Fibroblast of the conjunctiva (primary cell): Measurements from ENCODE around the gene CNIH1.
"Not testable (repeated sequence)": the region's sequence is repeated elsewhere in the genome, so short reads cannot be mapped to it uniquely, and the experiment has no call there.

ENCODE experiments used
- DNase-seq: peaks from one replicate; pipeline ENCODE4 v3.0.0-alpha.2; 2010; ENCODE audit warnings: low read depth

Gene CNIH1

DNA sequence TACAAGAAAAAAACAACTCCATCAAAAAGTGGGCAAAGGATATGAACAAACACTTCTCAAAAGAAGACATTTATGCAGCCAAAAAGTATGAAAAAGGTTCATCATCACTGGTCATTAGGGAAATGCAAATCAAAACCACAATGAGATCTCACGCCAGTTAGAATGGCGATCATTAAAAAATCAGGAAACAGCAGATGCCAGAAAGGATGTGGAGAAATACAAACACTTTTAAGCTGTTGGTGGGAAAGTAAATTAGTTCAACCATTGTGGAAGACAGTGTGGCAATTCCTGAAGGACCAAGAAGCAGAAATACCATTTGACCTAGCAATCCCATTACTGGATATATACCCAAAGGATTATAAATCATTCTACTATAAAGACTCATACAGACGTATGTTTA lies 60.6 kb downstream of the CNIH1 start:
- DNase-seq: not testable (repeated sequence)

DNA sequence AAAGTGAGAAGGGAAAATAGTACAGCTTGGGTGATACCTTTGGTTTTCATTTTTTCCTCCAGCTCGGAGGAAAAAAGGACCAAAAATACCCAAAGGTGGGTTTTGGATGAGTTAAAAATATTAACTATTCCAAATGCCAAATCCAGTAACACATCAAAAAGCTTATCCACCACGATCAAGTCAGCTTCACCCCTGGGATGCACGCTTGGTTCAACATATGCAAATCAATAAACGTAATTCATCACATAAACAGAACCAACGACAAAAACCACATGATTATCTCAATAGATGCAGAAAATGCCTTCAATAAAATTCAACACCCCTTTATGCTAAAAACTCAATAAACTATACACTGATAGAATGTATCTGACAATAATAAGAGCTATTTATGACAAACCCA lies 62.3 kb downstream of the CNIH1 start:
- not testable (repeated sequence) for DNase-seq

DNA sequence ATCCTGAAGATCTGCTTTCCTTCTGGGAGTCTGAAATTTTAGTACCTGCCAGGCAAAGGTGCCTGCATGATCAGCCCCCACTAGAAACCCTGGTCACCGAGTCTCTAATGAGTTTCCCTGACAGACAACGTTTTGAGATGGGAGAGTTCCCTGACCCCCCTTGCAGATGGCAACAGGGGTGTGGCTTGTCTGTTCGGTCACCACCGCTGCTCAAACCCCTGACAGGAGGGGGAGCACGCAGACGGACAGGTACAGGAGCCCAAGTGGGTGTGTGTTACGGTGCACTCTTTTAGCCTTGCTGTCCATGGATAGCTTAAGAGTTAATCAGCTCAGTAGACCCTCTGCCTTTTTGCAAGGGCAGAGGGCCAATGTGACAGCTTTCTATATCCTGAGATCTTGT lies 63.7 kb downstream of the CNIH1 start:
- DNase-seq: no peak

DNA sequence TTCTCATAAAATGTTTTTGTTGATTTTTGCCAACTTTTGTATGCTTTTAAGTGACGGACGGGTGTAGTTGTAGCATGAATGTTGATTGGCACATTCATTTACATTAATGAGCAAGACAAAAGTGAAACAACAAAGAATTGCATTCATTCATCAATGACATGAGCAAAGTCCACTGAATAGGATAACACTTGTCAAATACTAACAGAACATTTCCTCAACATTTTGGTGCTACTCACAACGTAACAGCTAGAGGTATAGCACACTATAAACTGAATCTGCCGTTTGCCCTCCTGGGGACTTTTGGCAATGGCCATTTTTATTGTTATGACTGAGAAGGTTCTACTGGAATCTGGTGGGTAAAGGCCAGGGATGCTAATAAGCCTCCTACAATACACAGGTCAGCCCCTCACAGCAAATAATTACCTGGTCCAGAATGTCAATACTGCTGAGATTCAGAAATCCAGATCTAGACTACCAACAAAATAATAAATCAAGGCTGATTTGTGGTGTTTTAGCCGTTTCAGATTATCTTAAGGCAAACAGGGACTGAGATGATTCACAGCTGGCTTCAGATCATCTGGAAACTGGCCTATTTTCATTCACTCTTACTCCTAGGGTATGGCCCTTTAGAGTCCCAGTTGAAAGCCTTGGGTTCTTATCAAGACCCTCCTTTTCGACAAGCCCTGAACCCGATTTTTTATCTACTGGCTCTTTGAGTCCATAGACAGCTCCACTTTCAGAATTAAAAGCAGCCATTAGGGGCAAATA lies 66.9 kb downstream of the CNIH1 start:
- DNase-seq: no peak
